ENCODE data around the gene PTPN14.

GRCh38 chr1:214503553-214503952 is 47.8 kb downstream of the PTPN14 start:
- TF ChIP-seq CTCF (IDR thresholded peaks at IDR 0.05) (no peak), POLR2A (IDR thresholded peaks at IDR 0.05) (no peak)
